HG03575 (cell line): ENCODE measurements around the gene PDIA2.

Source experiments
- ATAC-seq: cut with Tn5 transposase; IDR thresholded peaks from one replicate; pipeline ENCODE4 v1.9.1; 2021; ENCODE audit not compliant: unreplicated experiment, insufficient number of reproducible peaks, low FRiP score; ENCODE audit errors: extremely low read depth

Gene PDIA2

DNA sequence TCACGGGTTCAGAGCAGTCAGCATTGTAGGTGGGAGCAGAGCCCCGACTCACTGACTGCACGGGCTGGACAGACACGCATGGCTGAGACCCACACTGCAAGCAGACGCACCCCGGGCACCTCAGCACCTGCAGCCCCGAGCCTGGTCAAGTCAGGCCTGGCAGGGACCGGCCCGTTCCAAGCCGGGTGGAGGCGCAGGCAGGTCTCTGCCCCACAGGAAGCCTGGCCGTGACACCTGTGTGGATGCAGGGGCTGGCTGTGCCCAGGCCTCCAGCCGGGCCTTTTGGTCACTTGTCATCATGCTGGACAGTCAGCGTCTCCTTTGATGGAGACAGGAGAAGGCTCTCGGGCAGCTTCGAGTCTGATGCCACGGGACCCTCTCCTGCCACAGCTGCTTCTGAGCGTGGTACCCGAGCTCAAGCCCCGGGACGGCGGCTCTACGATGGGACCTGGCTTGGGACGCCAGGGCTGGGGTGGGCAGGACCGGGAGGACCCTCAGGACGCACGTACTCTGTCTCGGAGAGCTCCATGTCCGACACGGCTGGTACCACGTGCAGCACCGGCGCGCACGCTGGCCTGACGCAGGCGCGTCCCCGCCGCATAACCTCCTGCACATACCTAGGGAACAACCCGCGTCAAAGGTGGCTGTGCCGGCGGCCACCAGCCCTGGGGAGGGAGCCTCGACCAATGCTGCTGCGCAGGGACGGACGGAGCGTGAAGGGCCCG lies 7.9 kb downstream of the PDIA2 start:
- ATAC-seq = no peak

- ATAC-seq = no peak
Observed at GRCh38 chr16:291539-291938, 8.6 kb downstream of the PDIA2 start.

DNA sequence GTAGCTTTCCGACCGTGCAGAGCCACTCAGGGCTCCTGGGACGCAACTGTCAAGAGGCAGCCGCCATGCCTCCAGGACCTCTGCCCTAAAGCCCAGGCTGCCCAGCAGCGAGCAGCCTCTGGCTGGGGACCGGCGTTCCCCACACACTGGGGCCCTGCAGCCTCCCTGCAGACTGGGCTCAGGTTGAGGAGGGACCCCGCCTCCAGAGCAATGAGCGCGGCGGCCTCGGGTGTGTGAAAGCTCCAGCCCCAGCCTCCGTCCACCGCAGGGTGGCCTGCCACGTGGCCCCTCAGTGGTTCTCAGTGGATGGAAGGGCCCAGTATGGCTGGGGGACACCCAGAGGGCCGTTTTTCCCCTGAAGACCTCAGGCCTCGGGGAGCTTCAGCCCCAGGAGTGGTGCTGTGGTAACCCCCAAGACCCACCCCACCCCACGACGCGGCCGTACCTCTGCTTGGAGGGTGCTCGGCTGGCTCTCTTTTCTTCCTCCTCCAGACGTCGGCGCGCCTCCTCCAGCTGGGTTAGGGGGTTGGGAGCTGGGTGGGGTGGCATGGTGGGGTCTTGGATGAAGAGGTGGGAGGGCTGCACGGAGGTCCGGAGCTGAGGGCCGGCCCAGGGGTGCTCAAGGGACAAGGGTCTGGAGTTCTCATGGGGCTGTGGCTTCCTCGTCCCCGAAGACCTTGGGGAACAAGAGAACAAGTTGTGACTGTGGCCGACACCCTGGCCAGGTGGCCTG lies 10.2 kb downstream of the PDIA2 start:
- no peak for ATAC-seq

GRCh38 chr16:296276-296675 lies 13.3 kb downstream of the PDIA2 start:
- ATAC-seq = no peak

DNA sequence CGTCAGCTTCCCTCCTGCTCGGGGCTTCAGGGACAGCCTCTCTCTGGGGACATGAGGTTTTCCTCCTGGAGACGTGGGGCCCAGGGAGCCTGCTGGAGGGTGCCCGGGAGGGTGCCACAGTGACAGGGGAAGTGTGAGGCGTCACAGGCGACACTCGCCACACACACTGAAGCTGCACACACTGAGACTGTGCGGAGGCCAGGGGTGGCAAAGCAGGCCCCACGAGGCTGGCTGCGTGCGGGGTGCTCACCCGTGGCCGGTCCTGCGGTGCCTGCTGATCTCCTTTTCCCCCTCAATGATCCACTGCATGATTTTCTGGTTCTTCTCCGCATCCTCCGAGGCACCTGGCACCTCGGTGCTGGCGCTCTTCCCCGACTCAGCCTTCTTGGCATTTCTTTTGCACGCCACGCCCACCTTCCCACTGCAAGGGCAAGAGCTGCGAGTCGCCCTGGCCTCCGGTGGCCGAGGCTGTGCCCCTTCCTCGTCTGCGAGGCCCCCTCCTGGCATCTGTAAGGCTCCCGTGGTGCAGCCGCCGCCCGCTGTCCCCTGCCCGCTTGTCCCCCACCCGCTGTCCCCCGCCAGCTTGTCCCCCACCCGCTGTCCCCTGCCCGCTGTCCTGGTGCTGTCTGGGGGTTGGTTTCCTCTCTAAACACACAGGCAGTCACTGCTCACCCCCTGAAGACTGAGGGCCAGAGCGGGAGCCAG lies 14.0 kb downstream of the PDIA2 start:
- no peak for ATAC-seq

- ATAC-seq = no peak
Observed at GRCh38 chr16:297832-298231, 14.9 kb downstream of the PDIA2 start.

DNA sequence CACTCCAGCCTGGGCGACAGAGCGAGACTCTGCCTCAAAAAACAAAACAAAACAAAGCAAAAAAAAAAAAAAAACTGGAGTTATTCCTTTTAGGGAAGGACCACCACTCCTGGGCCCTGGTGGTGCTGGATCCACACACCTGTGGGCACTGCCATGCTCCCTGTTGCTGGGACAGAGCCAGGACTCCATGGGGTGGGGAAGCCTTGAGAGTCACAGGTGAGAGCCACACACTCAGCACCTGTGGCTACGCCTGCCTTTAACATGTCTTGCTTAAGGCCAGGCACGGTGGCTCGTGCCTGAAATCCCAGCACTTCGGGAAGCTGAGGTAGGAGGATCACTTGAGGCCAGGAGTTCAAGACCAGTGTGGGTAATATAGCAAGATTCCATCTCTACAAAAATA lies 18.3 kb downstream of the PDIA2 start:
- ATAC-seq = no peak

- no peak for ATAC-seq
Observed at GRCh38 chr16:301950-302349, 19.0 kb downstream of the PDIA2 start.

GRCh38 chr16:303760-304505 lies 21.0 kb downstream of the PDIA2 start:
- ATAC-seq = no peak

GRCh38 chr16:305916-306626 lies 23.1 kb downstream of the PDIA2 start:
- ATAC-seq = no peak

DNA sequence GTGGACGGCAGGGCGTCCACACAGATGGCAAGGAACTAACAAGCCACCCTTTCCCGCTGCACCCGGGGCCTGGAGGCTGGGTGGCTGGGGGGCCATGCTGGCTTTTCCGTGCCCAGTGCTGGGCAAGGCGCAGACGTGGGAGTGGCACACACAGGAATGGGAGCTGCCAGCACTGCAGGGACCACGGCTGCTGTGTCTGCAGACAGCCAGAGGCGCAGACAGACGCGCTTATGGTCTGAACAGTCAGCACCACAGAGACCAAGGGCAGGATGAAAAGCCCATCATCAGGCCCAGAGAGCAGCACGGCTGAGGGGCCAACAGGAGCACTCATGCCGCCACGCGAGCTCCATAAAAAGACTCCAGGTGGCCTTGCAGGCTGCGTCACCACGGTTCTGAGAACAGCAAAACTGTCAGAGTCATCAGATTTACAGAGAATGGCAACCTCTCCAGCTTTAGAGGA lies 24.0 kb downstream of the PDIA2 start:
- no peak for ATAC-seq

- no peak for ATAC-seq
Observed at GRCh38 chr16:307691-308312, 24.8 kb downstream of the PDIA2 start.

- no peak for ATAC-seq
Observed at GRCh38 chr16:309476-309875, 26.5 kb downstream of the PDIA2 start.

DNA sequence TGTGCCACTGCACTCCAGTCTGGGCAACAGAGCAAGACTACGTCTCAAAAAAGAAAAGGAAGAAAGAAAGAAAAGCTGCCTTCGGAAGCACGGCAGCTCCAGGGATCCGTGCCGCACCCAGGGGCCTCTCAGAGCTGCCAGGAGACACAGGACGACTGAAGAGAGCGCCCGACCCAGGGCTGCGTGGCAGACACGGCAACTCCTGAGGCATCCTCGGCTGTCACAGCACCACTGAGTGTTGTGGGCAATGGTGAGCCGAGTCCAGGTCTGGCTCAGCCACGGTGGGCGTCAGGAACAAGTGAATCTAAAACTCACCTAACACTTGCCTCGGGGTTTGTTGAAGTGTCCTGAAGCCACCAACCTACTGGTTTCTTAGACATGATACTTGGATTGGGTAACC lies 28.8 kb downstream of the PDIA2 start:
- ATAC-seq = no peak

DNA sequence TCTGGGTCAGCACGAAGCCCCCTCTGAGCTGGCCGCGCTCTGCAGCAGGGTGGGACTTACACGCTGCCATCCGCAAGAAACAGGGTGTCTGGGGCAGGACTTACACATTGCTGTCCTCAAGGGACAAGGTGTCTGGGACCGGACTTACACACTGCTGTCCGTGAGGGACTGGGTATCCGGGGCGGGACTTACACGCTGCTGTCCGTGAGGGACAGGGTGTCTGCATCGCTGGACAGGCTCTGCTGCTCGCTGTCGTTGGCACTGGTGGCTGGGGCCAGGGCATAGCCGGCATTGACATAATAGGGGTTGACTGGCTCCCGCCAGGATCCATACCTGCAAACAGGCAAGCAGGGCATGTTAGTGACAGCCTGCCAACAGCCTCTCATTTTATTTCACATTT lies 31.4 kb downstream of the PDIA2 start:
- no peak for ATAC-seq

- no peak for ATAC-seq
Observed at GRCh38 chr16:314795-315299, 31.9 kb downstream of the PDIA2 start.

DNA sequence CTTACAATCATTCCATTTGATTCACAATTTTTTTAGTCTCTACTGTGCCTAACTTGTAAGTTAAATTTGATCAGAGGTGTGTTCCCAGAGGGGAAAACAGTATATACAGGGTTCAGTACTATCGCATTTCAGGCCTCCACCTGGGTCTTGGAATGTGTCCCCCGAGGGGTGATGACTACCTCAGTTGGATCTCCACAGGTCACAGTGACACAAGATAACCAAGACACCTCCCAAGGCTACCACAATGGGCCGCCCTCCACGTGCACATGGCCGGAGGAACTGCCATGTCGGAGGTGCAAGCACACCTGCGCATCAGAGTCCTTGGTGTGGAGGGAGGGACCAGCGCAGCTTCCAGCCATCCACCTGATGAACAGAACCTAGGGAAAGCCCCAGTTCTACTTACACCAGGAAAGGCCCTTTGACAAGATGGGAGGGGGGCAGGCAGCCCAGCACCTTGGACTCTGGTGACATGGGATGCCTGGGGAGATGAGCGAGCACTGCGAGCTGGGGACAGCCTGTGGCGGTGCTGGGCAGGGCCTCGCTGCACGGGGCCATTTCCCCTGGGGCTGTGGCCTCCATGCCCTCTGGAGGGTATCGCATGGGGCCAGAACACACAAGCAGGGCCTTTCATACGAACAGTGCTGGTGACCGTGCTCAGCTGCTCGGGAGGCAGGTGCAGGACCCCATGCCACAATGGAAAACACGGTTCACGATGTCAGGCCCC lies 33.9 kb downstream of the PDIA2 start:
- ATAC-seq = no peak

DNA sequence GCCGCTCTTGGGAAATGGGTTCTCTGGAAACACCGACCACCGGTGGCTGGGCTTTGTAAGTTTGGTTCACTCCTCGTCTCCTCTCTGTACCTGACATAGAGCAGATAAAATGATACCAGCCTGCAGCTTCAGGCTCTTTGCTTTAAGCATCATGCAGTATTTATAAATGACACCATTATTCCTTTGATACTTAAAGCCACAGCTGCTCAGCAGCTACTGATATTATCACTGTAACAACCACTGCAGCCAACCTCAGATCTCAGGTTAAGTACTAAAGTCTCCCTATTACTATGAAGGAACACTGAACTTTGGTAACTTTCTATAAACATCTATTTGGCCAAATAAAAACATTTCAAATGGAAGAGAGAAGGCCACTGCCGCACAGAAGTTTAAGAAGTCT lies 34.6 kb downstream of the PDIA2 start:
- no peak for ATAC-seq
